GM12878 (cell line): ENCODE results near the gene MAN2B1. TPM values are rescaled to one million over a fixed set of nuclear protein-coding genes. Genes with fewer than 3 reads are reported as not detected.

Experiments used
- ATAC-seq: fragments of 200-7000 bp; cut with Tn5 transposase; 3 replicates; pipeline ENCODE4 v1.9.1; 2020; ENCODE audit warnings: mild to moderate bottlenecking, moderate library complexity
- BruUV-seq: library from RNA; stranded (reverse); fragments of 400-500 nt; replicated peaks from 2 replicates; lab custom pipeline; 2021; lab: Mats Ljungman, UMichigan
- CTCF ChIA-PET: fragments of 300-600 bp; sonication (Branson Sonifier 250); formaldehyde crosslinking; extraction: SDS; loops from one replicate; lab custom pipeline; 2021; ENCODE audit warnings: inconsistent platforms; lab: Yijun Ruan, JAX
- POLR2A ChIA-PET: fragments of 350-600 bp; formaldehyde crosslinking; extraction: SDS; loops from one replicate; lab custom pipeline; 2021; ENCODE audit warnings: inconsistent platforms; lab: Charles Lee
- RAD21 ChIA-PET: fragments of 300-600 bp; sonication (Branson Sonifier 250); formaldehyde crosslinking; loops from one replicate; lab custom pipeline; 2023; ENCODE audit warnings: antibody characterized with exemption; ENCODE audit not compliant: unreplicated experiment; lab: Charles Lee
- SMC1A ChIA-PET: fragments of 300-600 bp; sonication (Branson Sonifier 250); formaldehyde crosslinking; loops from one replicate; lab custom pipeline; 2023; ENCODE audit not compliant: unreplicated experiment, uncharacterized antibody; lab: Charles Lee
- DNase-seq: peaks from one replicate; pipeline ENCODE4 v3.0.0-alpha.2; 2011; ENCODE audit warnings: low read depth, low spot score
- FAIRE-seq: peaks from 3 replicates; lab custom pipeline; 2011; peaks lifted over from hg19 to GRCh38; lab: Jason Lieb, UNC
- H2AFZ ChIP-seq: 2 replicates; pipeline ENCODE4 v1.6.0; 2011; ENCODE audit warnings: low read depth, low read length, control low read depth; ENCODE audit not compliant: control insufficient read depth
- H3K27ac ChIP-seq: 2 replicates; pipeline ENCODE4 v1.5.1; 2011; ENCODE audit warnings: control low read depth; ENCODE audit not compliant: control insufficient read depth, insufficient read depth
- H3K27me3 ChIP-seq, 2 experiments: replicated peaks in 1 of 2; 2 replicates each; pipeline versions ENCODE4 v1.6.0 to v1.6.1; 2011; ENCODE audit warnings: low read length in 1 of 2; ENCODE audit not compliant: control insufficient read depth in 2 of 2, insufficient read depth in 2 of 2
- H3K36me3 ChIP-seq, 2 experiments: 2 replicates each; pipeline ENCODE4 v1.5.1; 2011; ENCODE audit warnings: low read length in 1 of 2; ENCODE audit not compliant: control insufficient read depth in 2 of 2, insufficient read depth in 2 of 2
- H3K4me1 ChIP-seq: 2 replicates; pipeline ENCODE4 v1.6.1; 2011; ENCODE audit warnings: mild to moderate bottlenecking, low read length, moderate library complexity, mixed read lengths; ENCODE audit not compliant: control insufficient read depth, insufficient read depth
- H3K4me2 ChIP-seq: 2 replicates; pipeline ENCODE4 v1.6.0; 2011; ENCODE audit warnings: control low read depth; ENCODE audit not compliant: control insufficient read depth, insufficient read depth
- H3K4me3 ChIP-seq: fragments of 200-600 bp; sonication (generic); 2 replicates; pipeline ENCODE4 v1.5.1; 2016
- H3K79me2 ChIP-seq: 2 replicates; pipeline ENCODE4 v1.6.0; 2011; ENCODE audit warnings: low read length; ENCODE audit not compliant: control insufficient read depth, insufficient read depth
- H3K9ac ChIP-seq: 2 replicates; pipeline ENCODE4 v1.8.0; 2011; ENCODE audit warnings: low read length, control low read depth, mixed read lengths; ENCODE audit not compliant: control insufficient read depth, insufficient read depth
- H3K9me3 ChIP-seq: replicated peaks from 3 replicates; pipeline ENCODE4 v1.5.1; 2011; ENCODE audit warnings: mild to moderate bottlenecking, low read length; ENCODE audit not compliant: control insufficient read depth, insufficient read depth
- H4K20me1 ChIP-seq: 2 replicates; pipeline ENCODE4 v1.6.0; 2011; ENCODE audit not compliant: control insufficient read depth, insufficient read depth
- ATF7 ChIP-seq: fragments of 450-650 bp; IDR thresholded peaks from 2 replicates; pipeline ENCODE4 v1.6.1; 2016; ENCODE audit warnings: low read depth, mild to moderate bottlenecking
- CBFB ChIP-seq: IDR thresholded peaks from 2 replicates; pipeline ENCODE4 v1.6.1; 2016; ENCODE audit warnings: antibody characterized with exemption, low read depth
- CHD4 ChIP-seq: fragments of 200-600 bp; sonication (generic); IDR thresholded peaks from 2 replicates; pipeline ENCODE4 v1.6.1; 2016; ENCODE audit warnings: mild to moderate bottlenecking
- CREB1 ChIP-seq: IDR thresholded peaks from 2 replicates; pipeline ENCODE4 v1.6.1; 2012; ENCODE audit warnings: low read depth, mild to moderate bottlenecking, inconsistent platforms
- FOS ChIP-seq: IDR thresholded peaks from 3 replicates; pipeline ENCODE4 v1.6.1; 2011; ENCODE audit warnings: borderline replicate concordance; ENCODE audit not compliant: insufficient read length; ENCODE audit errors: extremely low read depth
- GATAD2B ChIP-seq: fragments of 450-650 bp; conservative IDR thresholded peaks from 2 replicates; pipeline ENCODE4 v1.6.1; 2017; ENCODE audit warnings: low read depth, mild to moderate bottlenecking, moderate library complexity
- IKZF2 ChIP-seq, 2 experiments: fragments of 450-650 bp; IDR thresholded peaks; 2 replicates each; pipeline ENCODE4 v1.6.1; 2017; ENCODE audit warnings: mild to moderate bottlenecking in 2 of 2, moderate library complexity in 2 of 2
- KDM1A ChIP-seq: fragments of 200-600 bp; sonication (generic); IDR thresholded peaks from 2 replicates; pipeline ENCODE4 v1.6.1; 2016; ENCODE audit warnings: borderline replicate concordance
- LARP7 ChIP-seq: fragments of 450-650 bp; IDR thresholded peaks from 2 replicates; pipeline ENCODE4 v1.6.1; 2017; ENCODE audit warnings: mild to moderate bottlenecking
- MYC ChIP-seq: IDR thresholded peaks from 2 replicates; pipeline ENCODE4 v1.6.1; 2011; ENCODE audit warnings: mild to moderate bottlenecking, low read length, moderate library complexity, inconsistent platforms; ENCODE audit not compliant: insufficient read depth, insufficient replicate concordance, insufficient read length, severe bottlenecking
- NRF1 ChIP-seq: conservative IDR thresholded peaks from 2 replicates; pipeline ENCODE4 v1.6.1; 2011; ENCODE audit warnings: mild to moderate bottlenecking, low read depth, low read length, improper control_type of control experiment
- PAX5 ChIP-seq: IDR thresholded peaks from 2 replicates; pipeline ENCODE4 v1.6.1; 2011; ENCODE audit warnings: low read depth, low read length, borderline replicate concordance
- POLR2A ChIP-seq: IDR thresholded peaks from 2 replicates; pipeline ENCODE4 v1.6.1; 2011; ENCODE audit warnings: low read depth, mild to moderate bottlenecking, low read length
- POU2F2 ChIP-seq: IDR thresholded peaks from 3 replicates; pipeline ENCODE4 v1.6.1; 2011; ENCODE audit warnings: low read depth, mild to moderate bottlenecking, low read length, borderline replicate concordance
- RB1 ChIP-seq: fragments of 450-650 bp; formaldehyde crosslinking; IDR thresholded peaks from 2 replicates; pipeline ENCODE4 v1.6.1; 2017; ENCODE audit warnings: mild to moderate bottlenecking, borderline replicate concordance
- RUNX3 ChIP-seq: IDR thresholded peaks from 2 replicates; pipeline ENCODE4 v1.6.1; 2012; ENCODE audit warnings: low read length, inconsistent platforms
- SIX5 ChIP-seq: IDR thresholded peaks from 2 replicates; pipeline ENCODE4 v1.6.1; 2011; ENCODE audit warnings: mild to moderate bottlenecking, low read depth, low read length, moderate library complexity; ENCODE audit not compliant: severe bottlenecking
- SP1 ChIP-seq: IDR thresholded peaks from one replicate; pipeline ENCODE4 v1.6.1; 2011; ENCODE audit warnings: low read depth, low read length
- TARDBP ChIP-seq: IDR thresholded peaks from 2 replicates; pipeline ENCODE4 v1.6.1; 2016; ENCODE audit warnings: borderline replicate concordance
- WGBS: methylation state at CpG from one replicate; pipeline ENCODE4 v1.1.6; 2016; ENCODE audit warnings: low lambda C conversion rate; ENCODE audit not compliant: insufficient replicate concordance, insufficient coverage; ENCODE audit errors: missing lambda C conversion rate; 5-methylcytosine and 5-hydroxymethylcytosine counted together
- in situ Hi-C: fragments of 300-500 bp; cut with MboI; formaldehyde crosslinking; loops from 9 replicates; pipeline ENCODE4 v1.14.3; 2018; ENCODE audit warnings: mixed read lengths
- intact Hi-C: fragments of 100-400 bp; cut with micrococcal nuclease; formaldehyde crosslinking; loops from one replicate; pipeline ENCODE4 v1.14.2; 2022; ENCODE audit not compliant: unreplicated experiment
- polyA plus RNA-seq, 11 experiments: library from polyadenylated mRNA; depleted of rRNA in 4 of 11; unstranded in 6 of 11; stranded (reverse) in 5 of 11; fragments of >200 nt; fragmentation: Nextera tagmentation in 4 of 11; fragmentation: Illumina TruSeq in 1 of 11; extraction: Ambion mirVana in 4 of 11; extraction: Trizol in 1 of 11; gene quantifications; 1 replicate in 1 of 11; 2 replicates in 10 of 11; pipeline versions ENCODE4 v1.2.1 to v1.2.3, GENCODE V29; 2011 to 2016; ENCODE audit warnings: inconsistent platforms in 2 of 11, missing spikeins in 2 of 11, low read depth in 1 of 11
- total RNA-seq, 4 experiments: library from RNA; depleted of rRNA in 3 of 4; stranded (reverse); fragments of >200 nt in 3 of 4; fragmentation: Illumina TruSeq in 1 of 4; extraction: Trizol in 1 of 4; gene quantifications; 2 replicates each; pipeline versions ENCODE4 v1.2.1 to v1.2.3, GENCODE V29; 2013 to 2021
- TF ChIP-seq, protein P1 (sequence below): IDR thresholded peaks from 2 replicates; pipeline ENCODE4 v1.6.1; 2011; ENCODE audit warnings: low read depth, mild to moderate bottlenecking, low read length, moderate library complexity, borderline replicate concordance; ENCODE audit errors: extremely low read depth
- TF ChIP-seq, protein P2 (sequence below): IDR thresholded peaks from 2 replicates; pipeline ENCODE4 v1.6.1; 2011; ENCODE audit warnings: mild to moderate bottlenecking, low read depth, low read length, moderate library complexity; ENCODE audit not compliant: insufficient replicate concordance

MAN2B1 gene
- total and polyA plus RNA-seq, 10 of the 15 experiments (the other 5 are each of a cell fraction or from before 2014, with no cell fraction given), result 7.6 to 224 (median 81.4) TPM

DNA sequence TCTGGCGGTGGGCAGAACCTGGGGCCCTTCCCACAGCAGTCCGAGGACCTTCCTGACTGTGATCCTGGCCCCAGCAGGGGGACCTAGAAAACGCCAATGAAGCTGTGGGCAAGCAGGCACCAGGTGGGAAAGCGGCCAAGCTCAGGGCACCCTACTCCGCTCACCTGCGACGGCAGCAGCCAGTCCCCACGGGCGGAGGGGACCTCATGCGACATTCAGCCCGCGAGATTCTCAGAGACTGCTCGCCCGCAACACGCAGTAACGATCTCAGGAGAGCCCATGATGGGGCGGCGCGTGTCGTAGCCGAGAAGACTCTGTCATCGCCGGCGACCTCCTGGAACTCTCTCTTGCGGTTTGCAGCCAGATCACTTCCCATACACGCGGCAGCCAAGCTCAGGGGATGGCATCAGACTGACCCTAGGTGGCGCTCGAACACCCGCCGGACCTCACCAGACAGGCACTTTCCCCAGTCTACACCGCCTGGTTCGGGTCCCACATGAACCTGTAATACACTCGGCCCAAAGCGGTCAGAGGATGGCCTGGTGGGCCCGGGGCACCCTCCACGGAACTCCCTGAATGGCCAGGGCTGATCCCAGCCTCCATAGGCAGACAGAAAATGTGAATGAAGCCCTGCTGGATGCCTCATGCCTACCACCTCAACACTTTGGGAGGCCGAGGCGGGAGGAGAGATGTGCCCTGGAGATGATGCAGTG lies 26.5 kb downstream of the MAN2B1 start:
- Histone ChIP-seq H3K4me1 (0 out of 2 replicates have a peak, but pooled peaks cover 5% of the 10 kb centered on the region), H4K20me1 (no peaks in the 10 kb centered on the region), H3K27me3 (no peaks in the 10 kb centered on the region), H2AFZ (peak overlapping the region; percentile 70), H3K4me3 (no peak overlapping the region), H3K79me2 (no peaks in the 10 kb centered on the region), H3K9me3 (no peaks in the 10 kb centered on the region), H3K36me3 (no peaks in the 10 kb centered on the region), H3K27ac (no peak overlapping the region), H3K4me2 (peak overlapping the region; percentile 36), H3K9ac (no peak overlapping the region)
- intact Hi-C loops (loop anchor here (1.0 kb wide), 1 partner anchor 76 kb away; no protein-coding TSS in a partner anchor), in situ Hi-C loops (no loop called here)
- ChIA-PET RAD21 (interaction anchor here (1.0 to 1.9 kb wide), 2 partner anchors 26 to 36 kb away, joined by 3 to 4 read pairs; no protein-coding TSS in a partner anchor), SMC1A (interaction anchor here (0.6 to 1.0 kb wide), 3 partner anchors 17 to 31 kb away, joined by 3 to 4 read pairs (median 3); a partner anchor contains a TSS), POLR2A (interaction anchor here (0.6 kb wide), 1 partner anchor 137 kb away, joined by 4 read pairs; no protein-coding TSS in a partner anchor), CTCF (interaction anchor here (0.5 to 2.3 kb wide), 28 partner anchors 9 to 1067 kb away, joined by 3 to 15 read pairs (median 4); partner anchors contain the start of genes MAN2B1, WDR83, ZNF490 and ZNF564)
- ATAC-seq (peak; percentile 98), DNase-seq (peak; percentile 53), FAIRE-seq (peak; percentile 64)
- 14% methylated on average over 39 of the region's 39 CpGs for WGBS
- no TSS peak for BruUV-seq
- TF ChIP-seq CREB1, result peak; percentile 65
- peak; percentile 87 for TF ChIP-seq CBFB
- TF ChIP-seq CHD4, result no peak
- TF ChIP-seq, protein P1, sequence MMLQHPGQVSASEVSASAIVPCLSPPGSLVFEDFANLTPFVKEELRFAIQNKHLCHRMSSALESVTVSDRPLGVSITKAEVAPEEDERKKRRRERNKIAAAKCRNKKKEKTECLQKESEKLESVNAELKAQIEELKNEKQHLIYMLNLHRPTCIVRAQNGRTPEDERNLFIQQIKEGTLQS, result no peak
- TF ChIP-seq NRF1, result no peak
- peak; percentile 68; the same call in 1 of the 2 replicates for TF ChIP-seq LARP7
- 0 out of 2 replicates have a peak, but pooled peaks have one; percentile 55 for TF ChIP-seq PAX5
- no peak for TF ChIP-seq FOS
- TF ChIP-seq IKZF2 (IDR thresholded peaks at IDR 0.05), result 0 out of 4 replicates have a peak, but pooled peaks of 1 of the 2 experiments have one; percentile 23
- TF ChIP-seq KDM1A, result no peak
- no peak for TF ChIP-seq TARDBP
- TF ChIP-seq MYC, result peak; percentile 35
- TF ChIP-seq POLR2A, result peak; percentile 54
- TF ChIP-seq SP1, result peak; percentile 21
- TF ChIP-seq ATF7, result no peak; the same call in 1 of the 2 replicates
- peak; percentile 94 for TF ChIP-seq RUNX3
- TF ChIP-seq SIX5, result no peak
- no peak for TF ChIP-seq POU2F2
- TF ChIP-seq, protein P2, sequence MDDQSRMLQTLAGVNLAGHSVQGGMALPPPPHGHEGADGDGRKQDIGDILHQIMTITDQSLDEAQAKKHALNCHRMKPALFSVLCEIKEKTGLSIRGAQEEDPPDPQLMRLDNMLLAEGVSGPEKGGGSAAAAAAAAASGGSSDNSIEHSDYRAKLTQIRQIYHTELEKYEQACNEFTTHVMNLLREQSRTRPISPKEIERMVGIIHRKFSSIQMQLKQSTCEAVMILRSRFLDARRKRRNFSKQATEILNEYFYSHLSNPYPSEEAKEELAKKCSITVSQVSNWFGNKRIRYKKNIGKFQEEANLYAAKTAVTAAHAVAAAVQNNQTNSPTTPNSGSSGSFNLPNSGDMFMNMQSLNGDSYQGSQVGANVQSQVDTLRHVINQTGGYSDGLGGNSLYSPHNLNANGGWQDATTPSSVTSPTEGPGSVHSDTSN, result no peak
- peak; percentile 73; the same call in 1 of the 2 replicates for TF ChIP-seq GATAD2B
- TF ChIP-seq RB1, result peak; percentile 64; the same call in 1 of the 2 replicates
